ENCODE results near the gene TPD52L1.

Gene TPD52L1

GRCh38 chr6:125245109-125245508, 91.5 kb downstream of the TPD52L1 start:
- DNase-seq (ENCODE audit: low spot score): no peak

- DNase-seq (ENCODE audit: low spot score): no peak
Observed at GRCh38 chr6:125245523-125246264, 92.1 kb downstream of the TPD52L1 start.

- no peak for DNase-seq (ENCODE audit: low spot score)
Observed at GRCh38 chr6:125246566-125246965, 93.0 kb downstream of the TPD52L1 start.

GRCh38 chr6:125248136-125248535, 94.6 kb downstream of the TPD52L1 start:
- DNase-seq (ENCODE audit: low spot score): no peak

- no peak for DNase-seq (ENCODE audit: low spot score)
Observed at GRCh38 chr6:125250511-125250910, 96.9 kb downstream of the TPD52L1 start.

GRCh38 chr6:125251516-125252220, 98.1 kb downstream of the TPD52L1 start:
- no peak for DNase-seq (ENCODE audit: low spot score)

- no peak for DNase-seq (ENCODE audit: low spot score)
Observed at GRCh38 chr6:125252891-125253290, 99.3 kb downstream of the TPD52L1 start.

GRCh38 chr6:125253881-125254280, 100.3 kb downstream of the TPD52L1 start:
- no peak for DNase-seq (ENCODE audit: low spot score)

- DNase-seq (ENCODE audit: low spot score): no peak
Observed at GRCh38 chr6:125254321-125254720, 100.7 kb downstream of the TPD52L1 start.

- no peak for DNase-seq (ENCODE audit: low spot score)
Observed at GRCh38 chr6:125255201-125255600, 101.6 kb downstream of the TPD52L1 start.

- DNase-seq (ENCODE audit: low spot score): no peak
Observed at GRCh38 chr6:125257351-125257750, 103.8 kb downstream of the TPD52L1 start.

GRCh38 chr6:125258651-125259353, 105.2 kb downstream of the TPD52L1 start:
- DNase-seq (ENCODE audit: low spot score): no peak

GRCh38 chr6:125259354-125259736, 105.8 kb downstream of the TPD52L1 start:
- no peak for DNase-seq (ENCODE audit: low spot score)

GRCh38 chr6:125262016-125263013, 108.7 kb downstream of the TPD52L1 start:
- DNase-seq (ENCODE audit: low spot score): no peak

- no peak for DNase-seq (ENCODE audit: low spot score)
Observed at GRCh38 chr6:125264476-125264875, 110.9 kb downstream of the TPD52L1 start.

GRCh38 chr6:125267806-125268523, 114.4 kb downstream of the TPD52L1 start:
- no peak for DNase-seq (ENCODE audit: low spot score)

- no peak for DNase-seq (ENCODE audit: low spot score)
Observed at GRCh38 chr6:125268765-125269164, 115.2 kb downstream of the TPD52L1 start.

GRCh38 chr6:125269328-125269985, 115.9 kb downstream of the TPD52L1 start:
- DNase-seq (ENCODE audit: low spot score): no peak

GRCh38 chr6:125270380-125270779, 116.8 kb downstream of the TPD52L1 start:
- DNase-seq (ENCODE audit: low spot score): no peak

- DNase-seq (ENCODE audit: low spot score): no peak
Observed at GRCh38 chr6:125271486-125272159, 118.0 kb downstream of the TPD52L1 start.

Data from SW480 (cell line).